Activated naive CD4-positive, alpha-beta T cell treated with anti-CD3 and anti-CD28 coated beads, Interleukin-2, amount 50 U/mL, for 24 hours (primary cell): ENCODE results near the gene TMEM82.

Experiments used
- H3K27ac Mint-ChIP-seq: one replicate; pipeline ENCODE4 v1.8.0; 2021; ENCODE audit warnings: mild to moderate bottlenecking, mixed read lengths
- H3K27me3 Mint-ChIP-seq: one replicate; pipeline ENCODE4 v1.8.0; 2021; ENCODE audit warnings: mixed read lengths
- H3K36me3 Mint-ChIP-seq: one replicate; pipeline ENCODE4 v1.8.0; 2021; ENCODE audit warnings: mixed read lengths
- H3K4me1 Mint-ChIP-seq: one replicate; pipeline ENCODE4 v1.8.0; 2021; ENCODE audit warnings: mixed read lengths
- H3K4me3 Mint-ChIP-seq: one replicate; pipeline ENCODE4 v1.8.0; 2021; ENCODE audit warnings: mild to moderate bottlenecking, mixed read lengths
- H3K9me3 Mint-ChIP-seq: one replicate; pipeline ENCODE4 v1.8.0; 2021; ENCODE audit warnings: mixed read lengths

Gene TMEM82

GRCh38 chr1:15712168-15712567 is 30.1 kb upstream of the TMEM82 start:
- Mint-ChIP-seq H3K27me3 (no peaks in the 10 kb centered on the region), H3K9me3 (no peaks in the 10 kb centered on the region), H3K36me3 (no peaks in the 10 kb centered on the region), H3K4me1 (peaks cover 11% of the 10 kb centered on the region), H3K27ac (no peak overlapping the region), H3K4me3 (no peak overlapping the region)

GRCh38 chr1:15714406-15715136 is 27.7 kb upstream of the TMEM82 start:
- Mint-ChIP-seq H3K36me3 (peaks cover under 1% of the 10 kb centered on the region), H3K4me3 (no peak overlapping the region), H3K4me1 (peaks cover 6% of the 10 kb centered on the region), H3K9me3 (no peaks in the 10 kb centered on the region), H3K27ac (peak overlapping the region; percentile 10), H3K27me3 (no peaks in the 10 kb centered on the region)

- Mint-ChIP-seq H3K4me3 (no peak overlapping the region), H3K27me3 (no peaks in the 10 kb centered on the region), H3K36me3 (peaks cover 2% of the 10 kb centered on the region), H3K9me3 (no peaks in the 10 kb centered on the region), H3K27ac (no peak overlapping the region), H3K4me1 (no peaks in the 10 kb centered on the region)
These were observed 24.7 kb upstream of the TMEM82 start for GRCh38 chr1:15717418-15718125.

GRCh38 chr1:15718199-15718601 is 24.1 kb upstream of the TMEM82 start:
- Mint-ChIP-seq H3K27me3 (no peaks in the 10 kb centered on the region), H3K36me3 (peaks cover 4% of the 10 kb centered on the region), H3K27ac (no peak overlapping the region), H3K9me3 (no peaks in the 10 kb centered on the region), H3K4me3 (no peak overlapping the region), H3K4me1 (no peaks in the 10 kb centered on the region)

GRCh38 chr1:15719381-15720120 is 22.7 kb upstream of the TMEM82 start:
- Mint-ChIP-seq H3K4me1 (no peaks in the 10 kb centered on the region), H3K36me3 (peaks cover 4% of the 10 kb centered on the region), H3K27ac (peak overlapping the region; percentile 55), H3K9me3 (no peaks in the 10 kb centered on the region), H3K27me3 (no peaks in the 10 kb centered on the region), H3K4me3 (no peak overlapping the region)

- Mint-ChIP-seq H3K27ac (no peak overlapping the region), H3K36me3 (peaks cover 4% of the 10 kb centered on the region), H3K4me1 (no peaks in the 10 kb centered on the region), H3K4me3 (no peak overlapping the region), H3K27me3 (no peaks in the 10 kb centered on the region), H3K9me3 (no peaks in the 10 kb centered on the region)
These were observed 21.4 kb upstream of the TMEM82 start for GRCh38 chr1:15720861-15721260.

- H3K4me1 Mint-ChIP-seq: no peaks in the 10 kb centered on the region
- H3K27ac Mint-ChIP-seq: no peak overlapping the region
- peaks cover 6% of the 10 kb centered on the region for H3K36me3 Mint-ChIP-seq
- H3K4me3 Mint-ChIP-seq: no peak overlapping the region
- H3K27me3 Mint-ChIP-seq: no peaks in the 10 kb centered on the region
- no peaks in the 10 kb centered on the region for H3K9me3 Mint-ChIP-seq
These were observed 19.9 kb upstream of the TMEM82 start for GRCh38 chr1:15722411-15722810.

- no peaks in the 10 kb centered on the region for H3K27me3 Mint-ChIP-seq
- H3K27ac Mint-ChIP-seq: no peak overlapping the region
- H3K4me1 Mint-ChIP-seq: no peaks in the 10 kb centered on the region
- no peak overlapping the region for H3K4me3 Mint-ChIP-seq
- no peaks in the 10 kb centered on the region for H3K9me3 Mint-ChIP-seq
- H3K36me3 Mint-ChIP-seq: peaks cover 6% of the 10 kb centered on the region
These were observed 19.3 kb upstream of the TMEM82 start for GRCh38 chr1:15722836-15723532.

- Mint-ChIP-seq H3K4me1 (no peaks in the 10 kb centered on the region), H3K9me3 (no peaks in the 10 kb centered on the region), H3K4me3 (no peak overlapping the region), H3K27me3 (no peaks in the 10 kb centered on the region), H3K36me3 (peaks cover 6% of the 10 kb centered on the region), H3K27ac (no peak overlapping the region)
These were observed 18.6 kb upstream of the TMEM82 start for GRCh38 chr1:15723631-15724246.

- H3K9me3 Mint-ChIP-seq: no peaks in the 10 kb centered on the region
- H3K4me3 Mint-ChIP-seq: no peak overlapping the region
- no peak overlapping the region for H3K27ac Mint-ChIP-seq
- H3K27me3 Mint-ChIP-seq: no peaks in the 10 kb centered on the region
- peaks cover 4% of the 10 kb centered on the region for H3K36me3 Mint-ChIP-seq
- no peaks in the 10 kb centered on the region for H3K4me1 Mint-ChIP-seq
These were observed 17.1 kb upstream of the TMEM82 start for GRCh38 chr1:15724949-15725880.

- H3K36me3 Mint-ChIP-seq: peaks cover 4% of the 10 kb centered on the region
- H3K4me3 Mint-ChIP-seq: no peak overlapping the region
- H3K4me1 Mint-ChIP-seq: no peaks in the 10 kb centered on the region
- H3K27ac Mint-ChIP-seq: no peak overlapping the region
- no peaks in the 10 kb centered on the region for H3K9me3 Mint-ChIP-seq
- H3K27me3 Mint-ChIP-seq: no peaks in the 10 kb centered on the region
These were observed 15.8 kb upstream of the TMEM82 start for GRCh38 chr1:15726508-15726907.

GRCh38 chr1:15727021-15727420 is 15.3 kb upstream of the TMEM82 start:
- no peaks in the 10 kb centered on the region for H3K27me3 Mint-ChIP-seq
- no peaks in the 10 kb centered on the region for H3K4me1 Mint-ChIP-seq
- no peak overlapping the region for H3K4me3 Mint-ChIP-seq
- H3K9me3 Mint-ChIP-seq: no peaks in the 10 kb centered on the region
- H3K36me3 Mint-ChIP-seq: peaks cover 4% of the 10 kb centered on the region
- no peak overlapping the region for H3K27ac Mint-ChIP-seq

- peaks cover 4% of the 10 kb centered on the region for H3K36me3 Mint-ChIP-seq
- no peak overlapping the region for H3K4me3 Mint-ChIP-seq
- no peak overlapping the region for H3K27ac Mint-ChIP-seq
- no peaks in the 10 kb centered on the region for H3K27me3 Mint-ChIP-seq
- H3K4me1 Mint-ChIP-seq: no peaks in the 10 kb centered on the region
- no peaks in the 10 kb centered on the region for H3K9me3 Mint-ChIP-seq
These were observed 14.9 kb upstream of the TMEM82 start for GRCh38 chr1:15727424-15727823.

- Mint-ChIP-seq H3K4me3 (no peak overlapping the region), H3K4me1 (no peaks in the 10 kb centered on the region), H3K27ac (peak overlapping the region; percentile 30), H3K27me3 (no peaks in the 10 kb centered on the region), H3K36me3 (peaks cover 1% of the 10 kb centered on the region), H3K9me3 (no peaks in the 10 kb centered on the region)
These were observed 14.3 kb upstream of the TMEM82 start for GRCh38 chr1:15727866-15728534.
